Lower leg skin (tissue), 4 donors: ENCODE data around the gene COQ9. TPM values are rescaled to one million over a fixed set of nuclear protein-coding genes. Genes with fewer than 3 reads are reported as not detected.
"Not testable (repeated sequence)": the region's sequence is repeated elsewhere in the genome, so short reads cannot be mapped to it uniquely, and the experiment has no call there.

Experiments used
- DNase-seq, 2 donors: peaks; one replicate each; pipeline ENCODE4 v3.0.0-alpha.2; 2019; ENCODE audit warnings: low spot score in 2 of 2
- H3K4me3 ChIP-seq: fragments of 200-600 bp; sonication (generic); 2 replicates; pipeline ENCODE4 v1.5.1; 2017; ENCODE audit warnings: mild to moderate bottlenecking, low read depth; ENCODE audit not compliant: poor library complexity, severe bottlenecking
- POLR2A ChIP-seq, 2 donors: fragments of 450-650 bp; IDR thresholded peaks; one replicate each; pipeline ENCODE4 v1.6.1; 2016 to 2017; ENCODE audit warnings: antibody characterized with exemption in 2 of 2, mild to moderate bottlenecking in 1 of 2, moderate library complexity in 1 of 2
- WGBS, 2 donors: methylation state at CpG; one replicate each; pipeline ENCODE4 v1.1.5; 2018; 5-methylcytosine and 5-hydroxymethylcytosine counted together
- intact Hi-C: fragments of 100-400 bp; cut with DNase I; formaldehyde crosslinking; loops from one replicate; pipeline ENCODE4 v1.15.0; 2023; ENCODE audit warnings: low total_unique reads
- total RNA-seq, 4 donors: library from RNA; depleted of rRNA; stranded (reverse); fragments of >200 nt; gene quantifications; one replicate each; pipeline ENCODE4 v1.1.0, GENCODE V29; 2016
- TF ChIP-seq, protein P1 (sequence below), 3 donors: fragments of 450-650 bp; IDR thresholded peaks; one replicate each; pipeline ENCODE4 v1.5.1; 2016; ENCODE audit warnings: antibody characterized with exemption in 3 of 3, mild to moderate bottlenecking in 3 of 3, moderate library complexity in 2 of 3

Gene COQ9
- total RNA-seq, 4 donors from 2014 or later = 38.7 to 55.3 (median 52.2) TPM

DNA sequence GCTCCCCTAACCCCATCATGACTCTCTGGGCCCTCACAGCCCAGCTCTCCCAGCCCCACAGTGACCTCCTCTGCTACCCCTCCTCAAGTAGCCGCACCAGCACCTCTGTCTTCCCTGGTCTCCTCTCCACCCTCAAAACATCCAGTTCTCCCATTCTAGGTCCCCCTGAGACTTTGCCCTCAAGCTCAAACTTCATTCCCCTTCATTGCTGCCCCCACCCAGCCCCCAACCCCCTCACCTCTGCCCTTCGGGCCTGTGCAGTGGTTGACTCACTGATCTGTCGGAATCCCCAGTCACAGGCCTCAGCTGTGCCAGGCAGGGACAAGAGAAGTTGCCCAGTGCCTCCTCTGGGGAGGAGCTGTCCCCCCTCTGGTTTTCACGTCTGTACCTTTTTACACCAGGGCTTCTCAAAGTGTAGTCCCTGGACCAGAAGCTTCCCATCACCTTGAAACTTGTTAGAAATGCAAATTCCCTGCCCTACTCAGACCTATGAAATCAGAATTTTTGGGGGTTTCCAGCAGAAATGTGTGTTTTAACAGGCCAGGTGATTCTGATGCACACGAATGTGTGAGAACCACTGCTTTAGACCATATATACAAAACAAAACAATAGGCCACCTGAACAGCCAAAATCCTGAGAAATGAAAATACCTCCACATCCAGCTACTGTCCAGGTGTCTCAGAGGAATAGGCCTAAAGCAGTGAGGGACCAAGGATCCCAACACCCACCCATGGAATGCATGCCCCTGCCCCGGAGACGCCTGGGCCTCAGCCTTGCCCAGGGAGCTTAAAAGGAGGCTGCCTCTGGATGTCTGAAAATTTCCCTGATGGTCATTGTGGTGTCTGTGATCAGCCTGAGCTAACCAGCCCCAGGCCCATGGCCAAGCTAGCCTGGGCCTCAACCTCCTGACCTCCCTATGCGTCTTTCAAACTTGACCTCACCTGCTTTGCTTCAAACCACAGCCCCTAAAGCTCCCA, 39.9 kb downstream of the COQ9 start:
- WGBS, 2 donors = 69 to 81% methylated on average over 8 of the region's 8 CpGs
- TF ChIP-seq, protein P1, sequence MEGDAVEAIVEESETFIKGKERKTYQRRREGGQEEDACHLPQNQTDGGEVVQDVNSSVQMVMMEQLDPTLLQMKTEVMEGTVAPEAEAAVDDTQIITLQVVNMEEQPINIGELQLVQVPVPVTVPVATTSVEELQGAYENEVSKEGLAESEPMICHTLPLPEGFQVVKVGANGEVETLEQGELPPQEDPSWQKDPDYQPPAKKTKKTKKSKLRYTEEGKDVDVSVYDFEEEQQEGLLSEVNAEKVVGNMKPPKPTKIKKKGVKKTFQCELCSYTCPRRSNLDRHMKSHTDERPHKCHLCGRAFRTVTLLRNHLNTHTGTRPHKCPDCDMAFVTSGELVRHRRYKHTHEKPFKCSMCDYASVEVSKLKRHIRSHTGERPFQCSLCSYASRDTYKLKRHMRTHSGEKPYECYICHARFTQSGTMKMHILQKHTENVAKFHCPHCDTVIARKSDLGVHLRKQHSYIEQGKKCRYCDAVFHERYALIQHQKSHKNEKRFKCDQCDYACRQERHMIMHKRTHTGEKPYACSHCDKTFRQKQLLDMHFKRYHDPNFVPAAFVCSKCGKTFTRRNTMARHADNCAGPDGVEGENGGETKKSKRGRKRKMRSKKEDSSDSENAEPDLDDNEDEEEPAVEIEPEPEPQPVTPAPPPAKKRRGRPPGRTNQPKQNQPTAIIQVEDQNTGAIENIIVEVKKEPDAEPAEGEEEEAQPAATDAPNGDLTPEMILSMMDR (IDR thresholded peaks at IDR 0.05) = no peak
- no peak for TF ChIP-seq POLR2A (IDR thresholded peaks at IDR 0.05)
- no peak for DNase-seq
- intact Hi-C loops = no loop called here
- no peak overlapping the region for H3K4me3 ChIP-seq

DNA sequence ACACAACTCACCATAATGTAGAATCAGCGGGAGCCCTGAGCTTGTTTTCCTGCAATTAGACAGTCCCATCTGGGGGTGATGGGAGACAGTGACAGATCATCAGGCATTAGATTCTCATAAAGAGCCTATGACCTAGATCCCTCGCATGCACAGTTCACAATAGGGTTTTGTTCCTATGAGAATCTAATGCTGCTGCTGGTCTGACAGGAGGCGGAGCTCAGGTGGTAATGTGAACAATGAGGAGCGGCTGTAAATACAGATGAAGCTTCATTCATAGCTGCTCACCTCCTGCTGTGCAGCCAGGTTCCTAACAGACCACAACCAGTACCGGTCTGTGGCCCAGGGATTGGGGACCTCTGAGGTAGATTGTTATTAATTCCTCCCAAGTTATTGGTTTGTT, 42.0 kb downstream of the COQ9 start:
- intact Hi-C loops = no loop called here
- H3K4me3 ChIP-seq = no peak overlapping the region
- no peak for TF ChIP-seq POLR2A (IDR thresholded peaks at IDR 0.05)
- TF ChIP-seq, protein P1 (IDR thresholded peaks at IDR 0.05) = no peak
- WGBS, 2 donors = 87 to 92% methylated on average over 5 of the region's 5 CpGs
- DNase-seq = no peak

GRCh38 chr16:57493767-57494166, 46.5 kb downstream of the COQ9 start:
- no peak for DNase-seq
- H3K4me3 ChIP-seq = no peak overlapping the region
- TF ChIP-seq, protein P1 (IDR thresholded peaks at IDR 0.05) = no peak
- no peak for TF ChIP-seq POLR2A (IDR thresholded peaks at IDR 0.05)
- WGBS, 2 donors = 95% methylated on average over 4 of the region's 4 CpGs
- intact Hi-C loops = no loop called here

DNA sequence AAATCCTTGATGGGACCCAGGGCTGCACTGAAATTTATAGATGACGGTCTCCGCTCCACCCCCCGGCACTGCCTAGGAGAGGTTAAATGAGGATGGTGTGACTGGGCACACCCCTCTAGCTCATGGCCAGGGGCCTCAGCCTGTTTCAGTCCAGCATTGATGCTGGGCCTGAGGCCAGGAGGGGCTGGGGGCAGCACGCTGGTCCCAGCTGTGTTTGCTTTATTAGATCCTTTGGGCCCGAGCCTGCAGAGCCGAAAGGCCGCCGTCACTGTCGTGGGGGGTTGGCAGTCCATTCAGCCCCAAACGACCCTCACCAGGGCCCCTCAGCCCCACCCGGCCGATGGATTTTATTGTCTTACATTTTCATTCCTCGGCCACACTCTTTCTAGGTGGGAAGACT, 49.8 kb downstream of the COQ9 start:
- no peak for TF ChIP-seq POLR2A (IDR thresholded peaks at IDR 0.05)
- TF ChIP-seq, protein P1 (IDR thresholded peaks at IDR 0.05) = no peak
- no peak for DNase-seq
- WGBS, 2 donors = 76 to 81% methylated on average over 12 to 13 of the region's 13 CpGs
- H3K4me3 ChIP-seq = no peak overlapping the region
- intact Hi-C loops = no loop called here

GRCh38 chr16:57498031-57498430, 50.8 kb downstream of the COQ9 start:
- no peak overlapping the region for H3K4me3 ChIP-seq
- no peak for DNase-seq
- no peak for TF ChIP-seq POLR2A (IDR thresholded peaks at IDR 0.05)
- TF ChIP-seq, protein P1 (IDR thresholded peaks at IDR 0.05) = no peak
- intact Hi-C loops = no loop called here
- 89 to 91% methylated on average over 4 of the region's 4 CpGs for WGBS, 2 donors

DNA sequence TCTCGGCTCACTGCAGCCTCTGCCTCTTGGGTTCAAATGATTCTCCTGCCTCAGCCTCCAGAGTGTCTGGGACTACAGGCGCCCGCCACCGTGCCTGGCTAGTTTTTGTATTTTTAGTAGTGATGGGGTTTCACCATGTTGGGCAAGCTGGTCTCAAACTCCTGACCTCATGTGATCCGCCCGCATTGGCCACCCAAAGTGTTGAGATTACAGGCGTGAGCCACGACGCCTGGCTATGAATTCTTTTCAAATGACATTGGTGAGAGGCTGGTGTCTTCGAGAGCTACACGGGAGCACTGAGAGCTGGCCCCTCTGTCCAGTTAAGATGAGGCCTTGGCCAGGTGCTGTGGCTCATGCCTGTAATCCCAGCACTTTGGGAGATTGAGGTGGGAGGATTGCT, 52.7 kb downstream of the COQ9 start:
- H3K4me3 ChIP-seq, intact Hi-C loops, DNase-seq: not testable (repeated sequence)
- 89 to 95% methylated on average over 11 of the region's 11 CpGs for WGBS, 2 donors
